Loucy (cell line): ENCODE measurements around the gene HLA-A.

Experiments
- H2AFZ ChIP-seq: fragments of 200-600 bp; sonication (generic); 2 replicates; pipeline ENCODE4 v1.6.0; 2016; ENCODE audit warnings: antibody characterized with exemption, mild to moderate bottlenecking, low read length, moderate library complexity
- H3F3A ChIP-seq: fragments of 200-600 bp; 2 replicates; pipeline ENCODE4 v1.6.0; 2016; ENCODE audit warnings: antibody characterized with exemption, low read depth, mild to moderate bottlenecking
- H3K27me3 ChIP-seq: fragments of 200-600 bp; sonication (generic); 2 replicates; pipeline ENCODE4 v1.6.1; 2014; ENCODE audit warnings: low read length, mild to moderate bottlenecking; ENCODE audit not compliant: insufficient read depth, poor library complexity, severe bottlenecking
- H3K36me3 ChIP-seq: fragments of 200-600 bp; sonication (generic); 2 replicates; pipeline ENCODE4 v1.6.1; 2016; ENCODE audit warnings: low read length; ENCODE audit not compliant: insufficient read depth
- H3K4me1 ChIP-seq: fragments of 200-600 bp; sonication (generic); 2 replicates; pipeline ENCODE4 v1.5.1; 2014; ENCODE audit warnings: low read length, mild to moderate bottlenecking; ENCODE audit not compliant: insufficient read depth, poor library complexity, severe bottlenecking
- H3K4me2 ChIP-seq: fragments of 200-600 bp; sonication (generic); 2 replicates; pipeline ENCODE4 v1.6.0; 2014; ENCODE audit warnings: antibody characterized with exemption, low read length, low read depth, mild to moderate bottlenecking; ENCODE audit not compliant: poor library complexity, severe bottlenecking
- H3K4me3 ChIP-seq: fragments of 200-600 bp; sonication (generic); 2 replicates; pipeline ENCODE4 v1.5.1; 2014; ENCODE audit warnings: low read length, mild to moderate bottlenecking, mixed read lengths; ENCODE audit not compliant: poor library complexity, severe bottlenecking
- H3K79me2 ChIP-seq: fragments of 200-600 bp; sonication (generic); 2 replicates; pipeline ENCODE4 v1.6.1; 2014; ENCODE audit warnings: low read length; ENCODE audit not compliant: insufficient read depth
- H3K9ac ChIP-seq: fragments of 200-600 bp; sonication (generic); 2 replicates; pipeline ENCODE4 v1.6.0; 2014; ENCODE audit warnings: mild to moderate bottlenecking, low read depth, low read length, moderate library complexity; ENCODE audit not compliant: poor library complexity, severe bottlenecking
- H3K9me2 ChIP-seq: fragments of 200-600 bp; sonication (generic); replicated peaks from 2 replicates; pipeline ENCODE4 v1.6.1; 2016; ENCODE audit warnings: low read depth, low read length, mixed read lengths
- H3K9me3 ChIP-seq: fragments of 200-600 bp; sonication (generic); 2 replicates; pipeline ENCODE4 v1.6.1; 2014; ENCODE audit warnings: mild to moderate bottlenecking, antibody characterized with exemption, low read length, low read depth; ENCODE audit not compliant: insufficient read depth
- H4K20me1 ChIP-seq: fragments of 200-600 bp; sonication (generic); 2 replicates; pipeline ENCODE4 v1.6.0; 2014; ENCODE audit warnings: antibody characterized with exemption, low read length, mild to moderate bottlenecking; ENCODE audit not compliant: insufficient read depth, poor library complexity, severe bottlenecking
- CTCF ChIP-seq: fragments of 200-600 bp; sonication (generic); conservative IDR thresholded peaks from 2 replicates; pipeline ENCODE4 v1.5.1; 2014; ENCODE audit warnings: mild to moderate bottlenecking, antibody characterized with exemption, low read length
- EZH2phosphoT487 ChIP-seq: fragments of 200-600 bp; IDR thresholded peaks from 2 replicates; pipeline ENCODE4 v1.6.1; 2018; ENCODE audit warnings: antibody characterized with exemption, mild to moderate bottlenecking, moderate library complexity, borderline replicate concordance

Gene HLA-A

GRCh38 chr6:29964887-29965562, 22.7 kb downstream of the HLA-A start:
- H3K4me3 ChIP-seq: peak overlapping the region; percentile 94

GRCh38 chr6:29965563-29965872, 23.2 kb downstream of the HLA-A start:
- H3K9me2 ChIP-seq: no peaks in the 10 kb centered on the region
- H3K36me3 ChIP-seq: no peaks in the 10 kb centered on the region
- peaks cover 14% of the 10 kb centered on the region for H3F3A ChIP-seq
- H4K20me1 ChIP-seq: no peaks in the 10 kb centered on the region
- no peaks in the 10 kb centered on the region for H3K9me3 ChIP-seq
- H3K9ac ChIP-seq: peak overlapping the region; percentile 99
- peak overlapping the region; percentile 99 for H3K4me2 ChIP-seq
- H3K4me3 ChIP-seq: peak overlapping the region; percentile 94
- H3K4me1 ChIP-seq: peaks cover 43% of the 10 kb centered on the region
- no peak for TF ChIP-seq EZH2phosphoT487
- TF ChIP-seq CTCF: no peak
- H3K27me3 ChIP-seq: no peaks in the 10 kb centered on the region
- no peak overlapping the region for H2AFZ ChIP-seq
- 0 out of 2 replicates have a peak, but pooled peaks cover 5% of the 10 kb centered on the region for H3K79me2 ChIP-seq

More at GRCh38 chr6:29964887-29965562, 22.7 kb downstream of the HLA-A start:
- Histone ChIP-seq H3K27me3 (no peaks in the 10 kb centered on the region), H3K4me2 (peak overlapping the region; percentile 99), H3K9me3 (no peaks in the 10 kb centered on the region), H3F3A (peaks cover 14% of the 10 kb centered on the region), H2AFZ (no peak overlapping the region), H3K4me1 (peaks cover 43% of the 10 kb centered on the region), H3K9me2 (no peaks in the 10 kb centered on the region), H3K9ac (peak overlapping the region; percentile 99), H3K79me2 (0 out of 2 replicates have a peak, but pooled peaks cover 5% of the 10 kb centered on the region), H4K20me1 (no peaks in the 10 kb centered on the region), H3K36me3 (no peaks in the 10 kb centered on the region)
- TF ChIP-seq CTCF (no peak), EZH2phosphoT487 (no peak)

GRCh38 chr6:29965873-29966601, 23.7 kb downstream of the HLA-A start:
- Histone ChIP-seq H3K9me2 (no peaks in the 10 kb centered on the region), H3K9ac (peak overlapping the region; percentile 99), H4K20me1 (no peaks in the 10 kb centered on the region), H2AFZ (no peak overlapping the region), H3K9me3 (no peaks in the 10 kb centered on the region), H3K4me1 (peaks cover 43% of the 10 kb centered on the region), H3K79me2 (0 out of 2 replicates have a peak, but pooled peaks cover 5% of the 10 kb centered on the region), H3K4me3 (peak overlapping the region; percentile 94), H3K27me3 (no peaks in the 10 kb centered on the region), H3K36me3 (no peaks in the 10 kb centered on the region), H3K4me2 (peak overlapping the region; percentile 99), H3F3A (peaks cover 14% of the 10 kb centered on the region)
- TF ChIP-seq CTCF (no peak), EZH2phosphoT487 (no peak)
